HepG2 (cell line): ENCODE measurements around the gene ZSCAN4. TPM values are rescaled to one million over a fixed set of nuclear protein-coding genes. Genes with fewer than 3 reads are reported as not detected.

Experiments
- EEA1 ChIP-seq: sonication (generic); formaldehyde crosslinking; IDR thresholded peaks from 2 replicates; pipeline ENCODE4 v1.5.1; 2020; ENCODE audit warnings: mild to moderate bottlenecking, missing genetic modification reagents, borderline replicate concordance
- FOXJ3 ChIP-seq: sonication (generic); formaldehyde crosslinking; IDR thresholded peaks from 2 replicates; pipeline ENCODE4 v1.4.0; 2020; ENCODE audit warnings: missing genetic modification reagents, mild to moderate bottlenecking, borderline replicate concordance
- IKZF5 ChIP-seq: IDR thresholded peaks from 2 replicates; pipeline ENCODE4 v1.6.1; 2018; ENCODE audit warnings: missing genetic modification reagents, mild to moderate bottlenecking, missing compliant biosample characterization
- KIAA2018 ChIP-seq: sonication (generic); formaldehyde crosslinking; IDR thresholded peaks from 2 replicates; pipeline ENCODE4 v1.5.0; 2020; ENCODE audit warnings: mild to moderate bottlenecking, missing genetic modification reagents, borderline replicate concordance
- KLF6 ChIP-seq: IDR thresholded peaks from 2 replicates; pipeline ENCODE4 v1.8.0; 2016; ENCODE audit warnings: missing biosample characterization, missing genetic modification reagents
- MEF2D ChIP-seq: sonication (generic); formaldehyde crosslinking; IDR thresholded peaks from 2 replicates; pipeline ENCODE4 v1.5.1; 2020; ENCODE audit warnings: mild to moderate bottlenecking, missing genetic modification reagents
- PTBP1 ChIP-seq: fragments of 200-400 bp; formaldehyde crosslinking; IDR thresholded peaks from 2 replicates; pipeline ENCODE4 v1.6.1; 2018; ENCODE audit warnings: low read length, low read depth; ENCODE audit not compliant: poor library complexity, severe bottlenecking
- SRSF9 ChIP-seq: fragments of 200-400 bp; formaldehyde crosslinking; IDR thresholded peaks from 2 replicates; pipeline ENCODE4 v1.6.1; 2018; ENCODE audit warnings: borderline replicate concordance, mild to moderate bottlenecking, low read depth, low read length; ENCODE audit not compliant: insufficient read depth, poor library complexity, severe bottlenecking
- TEAD3 ChIP-seq: optimal IDR thresholded peaks from 2 replicates; pipeline ENCODE3; 2016; ENCODE audit warnings: borderline replicate concordance
- TFE3 ChIP-seq: IDR thresholded peaks from 2 replicates; pipeline ENCODE4 v1.6.1; 2016
- ZGPAT ChIP-seq: IDR thresholded peaks from 2 replicates; pipeline ENCODE4 v1.6.1; 2016; ENCODE audit warnings: mild to moderate bottlenecking
- ZNF33A ChIP-seq: sonication (generic); formaldehyde crosslinking; IDR thresholded peaks from 2 replicates; pipeline ENCODE4 v1.5.1; 2020; ENCODE audit warnings: missing genetic modification reagents, mild to moderate bottlenecking, moderate library complexity, borderline replicate concordance
- ZNF770 ChIP-seq: sonication (generic); formaldehyde crosslinking; IDR thresholded peaks from 2 replicates; pipeline ENCODE4 v1.5.0; 2020; ENCODE audit warnings: mild to moderate bottlenecking, missing genetic modification reagents
- polyA plus RNA-seq, 8 experiments: library from polyadenylated mRNA; depleted of rRNA in 3 of 8; stranded (reverse) in 7 of 8; unstranded in 1 of 8; fragments of >200 nt; fragmentation: Illumina TruSeq in 4 of 8; extraction: Trizol in 4 of 8; gene quantifications; 2 replicates each; pipeline versions ENCODE4 v1.2.1 to v1.2.3, GENCODE V29; 2011 to 2016; ENCODE audit warnings: low read depth in 4 of 8, missing spikeins in 1 of 8, mixed read lengths in 1 of 8; ENCODE audit not compliant: insufficient read depth in 1 of 8
- total RNA-seq, 5 experiments: library from RNA; depleted of rRNA; stranded (reverse); fragments of >200 nt; fragmentation: Illumina TruSeq; extraction: Trizol; gene quantifications; 2 replicates each; pipeline ENCODE4 v1.2.3, GENCODE V29; 2016; ENCODE audit warnings: low read depth in 1 of 5

The ZSCAN4 gene
- total and polyA plus RNA-seq, 2 of the 13 experiments (the other 11 are each of a cell fraction or from before 2014, with no cell fraction given), result 0.60 to 0.73 TPM

GRCh38 chr19:57651654-57651996 is 17.1 kb upstream of the ZSCAN4 start (continued):
- no peak for TF ChIP-seq ZNF33A (CRISPR knock-in tag)
- TF ChIP-seq EEA1 (CRISPR knock-in tag), result no peak
- no peak for TF ChIP-seq TFE3 (CRISPR knock-in tag)
- TF ChIP-seq SRSF9, result no peak
- no peak for TF ChIP-seq ZNF770
- TF ChIP-seq PTBP1, result no peak
- TF ChIP-seq ZGPAT (CRISPR knock-in tag), result no peak
- 0 out of 2 replicates have a peak, but pooled peaks have one; percentile 12 for TF ChIP-seq IKZF5
- TF ChIP-seq FOXJ3 (CRISPR knock-in tag), result no peak
- TF ChIP-seq KLF6 (CRISPR knock-in tag), result no peak
- TF ChIP-seq TEAD3, result no peak
- no peak for TF ChIP-seq KIAA2018
- TF ChIP-seq MEF2D (CRISPR knock-in tag), result no peak
